Gastrocnemius medialis (tissue), 4 donors: ENCODE data around the gene PLXDC2. TPM values are rescaled to one million over a fixed set of nuclear protein-coding genes. Genes with fewer than 3 reads are reported as not detected.

ENCODE experiments used
- ATAC-seq, 2 donors: fragments of 150-250 bp; one replicate each; pipeline ENCODE4 v1.9.1; 2016
- DNase-seq, 2 donors: peaks; one replicate each; pipeline ENCODE4 v3.0.0-alpha.2; 2019
- H3K27ac ChIP-seq, 4 donors: fragments of 200-600 bp; sonication (generic); 1 replicate in 1 of 4; 2 replicates in 3 of 4; pipeline ENCODE4 v1.5.1; 2016 to 2018; ENCODE audit warnings: mild to moderate bottlenecking in 2 of 4, moderate library complexity in 1 of 4
- H3K27me3 ChIP-seq, 3 donors: fragments of 200-600 bp; sonication (generic) in 2 of 3; 1 replicate in 1 of 3; 2 replicates in 2 of 3; pipeline versions ENCODE4 v1.5.1 to v1.6.0; 2016 to 2019; ENCODE audit warnings: mild to moderate bottlenecking in 1 of 3, moderate library complexity in 1 of 3
- H3K36me3 ChIP-seq, 2 donors: fragments of 200-600 bp; sonication (generic) in 1 of 2; one replicate each; pipeline ENCODE4 v1.5.1; 2017 to 2018
- H3K4me1 ChIP-seq, 2 donors: fragments of 200-600 bp; sonication (generic) in 1 of 2; one replicate each; pipeline ENCODE4 v1.5.1; 2016 to 2017; ENCODE audit warnings: mild to moderate bottlenecking in 2 of 2
- H3K4me3 ChIP-seq, 4 donors: fragments of 200-600 bp; sonication (generic) in 3 of 4; 1 replicate in 1 of 4; 2 replicates in 3 of 4; pipeline ENCODE4 v1.5.1; 2016 to 2019; ENCODE audit warnings: mild to moderate bottlenecking in 2 of 4
- H3K9me3 ChIP-seq, 3 donors: fragments of 200-600 bp; sonication (generic) in 2 of 3; 1 replicate in 1 of 3; 2 replicates in 2 of 3; pipeline ENCODE4 v1.5.1; 2016 to 2019
- CTCF ChIP-seq, 5 experiments: fragments of 450-650 bp in 3 of 5; fragments of 200-600 bp in 2 of 5; sonication (generic) in 2 of 5; IDR thresholded peaks in 4 of 5; conservative IDR thresholded peaks in 1 of 5; 1 replicate in 4 of 5; 2 replicates in 1 of 5; pipeline ENCODE4 v1.5.1; 2016 to 2019; ENCODE audit warnings: antibody characterized with exemption in 5 of 5, mild to moderate bottlenecking in 3 of 5, moderate library complexity in 3 of 5
- POLR2A ChIP-seq, 2 donors: fragments of 450-650 bp; IDR thresholded peaks; one replicate each; pipeline ENCODE4 v1.6.1; 2017; ENCODE audit warnings: antibody characterized with exemption in 2 of 2, mild to moderate bottlenecking in 2 of 2, moderate library complexity in 2 of 2
- in situ Hi-C, 4 donors: fragments of 200-750 bp; cut with MboI; loops; one replicate each; pipeline versions ENCODE4 v1.15.0 to v1.8.0; 2017; ENCODE audit warnings: low sequenced_read_pairs in 4 of 4
- intact Hi-C: fragments of 100-400 bp; cut with DNase I; formaldehyde crosslinking; loops from one replicate; pipeline ENCODE4 v1.15.1; 2023; ENCODE audit warnings: low total_unique reads
- total RNA-seq, 4 donors: library from RNA; depleted of rRNA; stranded (reverse); fragments of >200 nt; gene quantifications; one replicate each; pipeline versions ENCODE4 v1.1.0 to v1.2.3, GENCODE V29; 2016

The PLXDC2 gene
- total RNA-seq, 4 donors from 2014 or later: 13.9 to 19.6 (median 15.0) TPM

DNA sequence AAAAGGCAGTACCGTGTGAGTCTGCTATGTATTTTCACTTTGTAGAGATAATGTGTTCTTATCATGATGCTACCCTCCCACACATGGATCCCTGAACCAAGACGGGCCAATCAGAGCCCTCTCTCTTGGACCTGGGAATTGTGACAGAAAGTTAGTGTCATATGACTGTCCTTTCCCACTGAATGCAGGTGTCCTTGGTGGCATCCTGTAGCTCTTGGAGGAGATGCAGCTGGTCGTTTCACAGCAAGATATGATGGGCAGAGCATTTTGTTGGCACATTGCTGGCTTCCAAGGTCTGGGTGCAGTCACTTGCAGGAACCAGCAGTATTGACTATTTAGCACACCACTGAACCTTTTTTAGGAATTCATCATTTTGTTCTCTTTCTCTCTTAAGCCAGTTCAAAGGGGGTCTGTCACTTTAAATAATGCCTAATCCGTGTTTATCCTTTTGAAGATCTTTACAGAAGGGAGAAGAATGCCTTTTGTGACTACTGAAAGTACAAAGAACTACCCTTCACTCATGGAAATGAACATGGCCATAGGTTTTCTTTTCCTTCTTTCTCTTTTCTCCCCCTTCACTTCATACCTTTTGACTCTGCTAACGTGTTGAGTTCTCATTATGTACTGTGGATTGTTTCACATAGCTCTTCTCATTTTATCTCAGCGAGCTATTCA is 125.1 kb downstream of the PLXDC2 start:
- H3K4me3 ChIP-seq: no peak overlapping the region
- ATAC-seq (no peak), DNase-seq (no peak)
- TF ChIP-seq CTCF (IDR thresholded peaks at IDR 0.05 in 4 of 5, conservative IDR thresholded peaks at IDR 0.05 in 1 of 5) (no peak), POLR2A (IDR thresholded peaks at IDR 0.05) (no peak)
- H3K4me1 ChIP-seq: peaks cover 14 to 18% of the 10 kb centered on the region in 2 donors
- H3K27me3 ChIP-seq: no peaks in the 10 kb centered on the region
- peak overlapping the region in 1 of 4 donors; percentile 11 for H3K27ac ChIP-seq
- in situ Hi-C loops: no loop called here
- no peaks in the 10 kb centered on the region for H3K36me3 ChIP-seq
- intact Hi-C loops: no loop called here
- H3K9me3 ChIP-seq: no peaks in the 10 kb centered on the region

DNA sequence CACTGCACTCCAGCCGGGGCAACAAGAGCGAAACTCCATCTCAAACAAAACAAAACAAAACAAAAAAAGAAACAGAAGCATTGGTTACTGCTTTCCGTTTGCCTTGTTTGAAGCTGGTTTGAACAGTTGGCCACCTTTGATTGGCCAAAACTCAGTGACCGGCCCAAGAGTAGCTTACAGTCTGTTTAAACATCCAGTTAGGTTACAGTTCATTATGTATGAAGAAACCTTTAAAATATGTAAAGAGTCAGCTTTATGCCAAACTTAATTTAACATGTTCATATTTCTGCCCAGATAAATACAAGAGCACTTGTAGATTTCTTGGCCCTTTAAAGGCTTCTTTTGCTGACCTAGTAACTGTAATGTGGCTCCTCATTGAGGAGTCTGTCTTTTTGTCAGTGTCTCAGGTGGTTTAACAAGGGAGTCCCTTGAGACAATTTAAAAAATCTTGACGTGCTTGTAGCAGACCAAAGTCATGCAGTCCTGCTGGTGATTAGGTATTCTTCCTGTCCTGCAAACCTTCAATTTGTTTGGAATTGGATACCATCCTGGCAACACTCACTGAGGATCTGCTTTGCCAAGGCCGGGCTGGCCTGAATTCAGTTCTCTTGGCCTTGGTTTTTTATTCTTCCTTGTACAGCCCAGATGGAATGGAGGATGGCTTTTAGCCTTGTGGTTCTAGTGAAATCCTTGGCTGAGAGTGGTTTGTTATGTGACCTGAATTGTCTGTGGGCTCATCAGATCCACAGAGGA is 128.9 kb downstream of the PLXDC2 start:
- H3K4me3 ChIP-seq: no peak overlapping the region
- no peaks in the 10 kb centered on the region for H3K9me3 ChIP-seq
- intact Hi-C loops (no loop called here), in situ Hi-C loops (no loop called here)
- no peaks in the 10 kb centered on the region for H3K36me3 ChIP-seq
- H3K4me1 ChIP-seq: peaks cover 26 to 38% of the 10 kb centered on the region in 2 donors
- peak overlapping the region; percentile 41 to 70 (median 52) for H3K27ac ChIP-seq
- TF ChIP-seq CTCF (IDR thresholded peaks at IDR 0.05 in 4 of 5, conservative IDR thresholded peaks at IDR 0.05 in 1 of 5) (no peak), POLR2A (IDR thresholded peaks at IDR 0.05) (no peak)
- DNase-seq: peak in 1 of 2 donors; percentile 30
- peak; percentile 70 to 83 for ATAC-seq
- H3K27me3 ChIP-seq: no peaks in the 10 kb centered on the region

DNA sequence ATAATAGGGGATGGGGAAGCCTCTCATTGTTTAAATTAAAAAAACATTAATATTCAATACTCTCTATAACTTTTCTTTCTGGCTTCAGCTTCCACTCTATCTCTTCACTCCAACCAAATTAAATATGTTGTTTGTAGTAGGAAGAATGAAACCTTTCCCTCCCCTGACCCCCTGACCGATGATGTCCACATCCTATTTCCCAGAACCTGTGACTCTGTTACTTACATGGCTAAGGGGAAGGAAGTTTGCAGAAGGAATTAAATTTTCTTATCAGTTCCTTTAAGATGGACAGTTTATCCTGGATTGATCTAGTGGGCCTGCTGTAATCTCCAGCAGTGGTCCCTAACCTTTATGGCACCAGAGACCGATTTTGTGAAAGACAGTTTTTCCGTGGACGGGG is 130.0 kb downstream of the PLXDC2 start:
- Histone ChIP-seq H3K4me3 (no peak overlapping the region), H3K9me3 (no peaks in the 10 kb centered on the region), H3K4me1 (peaks cover 26 to 38% of the 10 kb centered on the region in 2 donors), H3K36me3 (no peaks in the 10 kb centered on the region), H3K27me3 (no peaks in the 10 kb centered on the region), H3K27ac (peak overlapping the region; percentile 41 to 70 (median 52))
- no peak for TF ChIP-seq CTCF (IDR thresholded peaks at IDR 0.05 in 4 of 5, conservative IDR thresholded peaks at IDR 0.05 in 1 of 5)
- no peak for TF ChIP-seq POLR2A (IDR thresholded peaks at IDR 0.05)
- DNase-seq (no peak), ATAC-seq (no peak)
- in situ Hi-C loops: no loop called here
- intact Hi-C loops: no loop called here

DNA sequence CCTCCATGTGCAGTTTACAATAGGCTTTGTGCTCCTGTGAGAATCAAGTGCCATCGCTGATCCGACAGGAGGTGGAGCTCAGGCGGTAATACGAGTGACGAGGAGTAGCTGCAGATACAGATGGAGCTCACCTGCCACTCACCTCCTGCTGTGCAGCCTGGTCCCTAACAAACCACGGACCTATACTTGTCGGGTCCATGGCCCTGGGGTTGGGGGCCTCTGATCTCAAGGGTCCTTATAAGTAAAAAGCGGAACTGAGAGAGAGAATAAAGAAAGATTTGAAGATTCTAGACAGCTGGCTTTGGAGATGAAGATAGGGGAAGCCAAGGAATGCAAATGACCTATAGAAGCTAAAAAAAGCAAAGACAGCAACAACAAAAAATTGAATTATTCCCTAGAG is 130.6 kb downstream of the PLXDC2 start:
- DNase-seq (no peak), ATAC-seq (no peak)
- Histone ChIP-seq H3K4me1 (peaks cover 26 to 38% of the 10 kb centered on the region in 2 donors), H3K27me3 (no peaks in the 10 kb centered on the region), H3K9me3 (no peaks in the 10 kb centered on the region), H3K36me3 (no peaks in the 10 kb centered on the region), H3K4me3 (no peak overlapping the region), H3K27ac (peak overlapping the region; percentile 47 to 70 (median 53))
- in situ Hi-C loops (no loop called here), intact Hi-C loops (no loop called here)
- TF ChIP-seq CTCF (IDR thresholded peaks at IDR 0.05 in 4 of 5, conservative IDR thresholded peaks at IDR 0.05 in 1 of 5) (no peak), POLR2A (IDR thresholded peaks at IDR 0.05) (no peak)
